Natural killer cell (primary cell): ENCODE data around the gene NOP56. TPM values are rescaled to one million over a fixed set of nuclear protein-coding genes. Genes with fewer than 3 reads are reported as not detected.
"Not testable (repeated sequence)": the region's sequence is repeated elsewhere in the genome, so short reads cannot be mapped to it uniquely, and the experiment has no call there.

ENCODE experiments used
- ATAC-seq, 3 donors: fragments of 150-1000 bp in 2 of 3; fragments of 200-7000 bp in 1 of 3; cut with Tn5 transposase; 1 replicate in 1 of 3; 2 replicates in 2 of 3; pipeline ENCODE4 v1.10.0; 2021; ENCODE audit warnings: mild to moderate bottlenecking in 2 of 3, moderate library complexity in 2 of 3
- DNase-seq, 2 donors: peaks; one replicate each; pipeline versions ENCODE4 v3.0.0 to v3.0.0-alpha.2; 2013 to 2021; ENCODE audit warnings: mixed read lengths in 1 of 2
- H3K27ac ChIP-seq: one replicate; pipeline ENCODE4 v1.5.1; 2013; ENCODE audit warnings: mild to moderate bottlenecking, low read length
- H3K27me3 ChIP-seq: one replicate; pipeline ENCODE4 v1.6.1; 2013; ENCODE audit warnings: low read length; ENCODE audit not compliant: control insufficient read depth, insufficient read depth
- H3K36me3 ChIP-seq: one replicate; pipeline ENCODE4 v1.6.1; 2013; ENCODE audit warnings: low read length; ENCODE audit not compliant: control insufficient read depth, insufficient read depth
- H3K4me1 ChIP-seq: one replicate; pipeline ENCODE4 v1.6.1; 2013; ENCODE audit warnings: low read length; ENCODE audit not compliant: control insufficient read depth, insufficient read depth
- H3K4me3 ChIP-seq: one replicate; pipeline ENCODE4 v1.5.1; 2013; ENCODE audit warnings: low read length
- H3K9me3 ChIP-seq: one replicate; pipeline ENCODE4 v1.6.1; 2013; ENCODE audit warnings: low read length; ENCODE audit not compliant: control insufficient read depth, insufficient read depth
- H3K27ac Mint-ChIP-seq, 2 donors: one replicate each; pipeline ENCODE4 v1.8.0; 2022; ENCODE audit warnings: mild to moderate bottlenecking in 2 of 2, mixed read lengths in 2 of 2, moderate library complexity in 1 of 2
- H3K27me3 Mint-ChIP-seq, 2 donors: one replicate each; pipeline ENCODE4 v1.8.0; 2022; ENCODE audit warnings: low read depth in 2 of 2, mixed read lengths in 2 of 2
- H3K36me3 Mint-ChIP-seq: one replicate; pipeline ENCODE4 v1.8.0; 2022; ENCODE audit warnings: mixed read lengths
- H3K4me1 Mint-ChIP-seq, 2 donors: one replicate each; pipeline ENCODE4 v1.8.0; 2022; ENCODE audit warnings: mixed read lengths in 2 of 2
- H3K4me3 Mint-ChIP-seq: one replicate; pipeline ENCODE4 v1.8.0; 2022; ENCODE audit warnings: mild to moderate bottlenecking, moderate library complexity, mixed read lengths
- H3K9me3 Mint-ChIP-seq, 2 donors: one replicate each; pipeline ENCODE4 v1.8.0; 2022; ENCODE audit warnings: mixed read lengths in 2 of 2
- CTCF ChIP-seq: fragments of 200-600 bp; IDR thresholded peaks from one replicate; pipeline ENCODE4 v1.8.0; 2022; ENCODE audit warnings: antibody characterized with exemption
- WGBS: methylation state at CpG from one replicate; pipeline ENCODE4 v1.1.7; 2013; ENCODE audit warnings: missing lambda C conversion rate; ENCODE audit not compliant: insufficient coverage; 5-methylcytosine and 5-hydroxymethylcytosine counted together
- intact Hi-C: fragments of 100-400 bp; cut with micrococcal nuclease; formaldehyde crosslinking; loops from one replicate; pipeline ENCODE4 v1.14.2; 2022
- total RNA-seq, 4 donors: library from RNA; stranded (reverse); fragments of 120-200 nt in 1 of 4; gene quantifications; one replicate each; pipeline versions ENCODE4 v1.2.3 to v1.2.4, GENCODE V29; 2013 to 2022

NOP56 gene
- total RNA-seq, 3 donors from 2014 or later (not counting 1 experiment from before 2014, with no cell fraction given) = 169 to 216 (median 214) TPM

- intact Hi-C loops = no loop called here
- DNase-seq = no peak
- no peaks in the 10 kb centered on the region for H3K36me3 ChIP-seq
- no peak overlapping the region for H3K4me3 ChIP-seq
- H3K27ac ChIP-seq = no peak overlapping the region
- H3K4me1 ChIP-seq = no peaks in the 10 kb centered on the region
- no peak for ATAC-seq
- no peaks in the 10 kb centered on the region for H3K9me3 ChIP-seq
- H3K27me3 Mint-ChIP-seq = peaks cover 0 to 10% of the 10 kb centered on the region in 2 donors
- H3K4me1 Mint-ChIP-seq = no peaks in the 10 kb centered on the region
- H3K4me3 Mint-ChIP-seq = no peak overlapping the region
- no peaks in the 10 kb centered on the region for H3K9me3 Mint-ChIP-seq
- H3K36me3 Mint-ChIP-seq = no peaks in the 10 kb centered on the region
- WGBS = 31% methylated on average over 3 of the region's 4 CpGs
- no peak for TF ChIP-seq CTCF
- no peaks in the 10 kb centered on the region for H3K27me3 ChIP-seq
- no peak overlapping the region for H3K27ac Mint-ChIP-seq
Measured at GRCh38 chr20:2671977-2672376, 19.5 kb downstream of the NOP56 start.

GRCh38 chr20:2672446-2672845 is 20.0 kb downstream of the NOP56 start:
- 73% methylated on average over 3 of the region's 3 CpGs for WGBS
- Mint-ChIP-seq H3K36me3 (no peaks in the 10 kb centered on the region), H3K27me3 (peaks cover 0 to 10% of the 10 kb centered on the region in 2 donors), H3K4me1 (no peaks in the 10 kb centered on the region), H3K27ac (no peak overlapping the region), H3K4me3 (no peak overlapping the region), H3K9me3 (no peaks in the 10 kb centered on the region)
- H3K36me3 ChIP-seq = no peaks in the 10 kb centered on the region
- no peaks in the 10 kb centered on the region for H3K27me3 ChIP-seq
- DNase-seq (no peak), ATAC-seq (no peak)
- no peak overlapping the region for H3K4me3 ChIP-seq
- intact Hi-C loops = no loop called here
- no peaks in the 10 kb centered on the region for H3K9me3 ChIP-seq
- no peak for TF ChIP-seq CTCF
- no peak overlapping the region for H3K27ac ChIP-seq
- no peaks in the 10 kb centered on the region for H3K4me1 ChIP-seq

- 83% methylated on average over 4 of the region's 4 CpGs for WGBS
- Histone ChIP-seq H3K27ac (no peak overlapping the region), H3K4me3 (no peak overlapping the region), H3K36me3 (no peaks in the 10 kb centered on the region), H3K27me3 (no peaks in the 10 kb centered on the region), H3K9me3 (no peaks in the 10 kb centered on the region), H3K4me1 (no peaks in the 10 kb centered on the region)
- no peak for DNase-seq
- no peaks in the 10 kb centered on the region for H3K9me3 Mint-ChIP-seq
- no peaks in the 10 kb centered on the region for H3K36me3 Mint-ChIP-seq
- no peak overlapping the region for H3K4me3 Mint-ChIP-seq
- ATAC-seq = no peak
- H3K27ac Mint-ChIP-seq = no peak overlapping the region
- no peaks in the 10 kb centered on the region for H3K4me1 Mint-ChIP-seq
- no peak for TF ChIP-seq CTCF
- intact Hi-C loops = no loop called here
- H3K27me3 Mint-ChIP-seq = peaks cover 0 to 6% of the 10 kb centered on the region in 2 donors
Measured at GRCh38 chr20:2673453-2673852, 21.0 kb downstream of the NOP56 start.

- H3K27me3 Mint-ChIP-seq = peaks cover 9 to 20% of the 10 kb centered on the region in 2 donors
- no peak overlapping the region for H3K4me3 Mint-ChIP-seq
- Histone ChIP-seq H3K36me3 (no peaks in the 10 kb centered on the region), H3K27me3 (no peaks in the 10 kb centered on the region), H3K27ac (no peak overlapping the region), H3K4me3 (no peak overlapping the region), H3K4me1 (peaks cover 3% of the 10 kb centered on the region), H3K9me3 (no peaks in the 10 kb centered on the region)
- no peak overlapping the region for H3K27ac Mint-ChIP-seq
- H3K4me1 Mint-ChIP-seq = peaks cover 0 to 3% of the 10 kb centered on the region in 2 donors
- DNase-seq (no peak), ATAC-seq (no peak)
- H3K36me3 Mint-ChIP-seq = no peaks in the 10 kb centered on the region
- intact Hi-C loops = no loop called here
- 47% methylated on average over 2 of the region's 4 CpGs for WGBS
- no peak for TF ChIP-seq CTCF
- H3K9me3 Mint-ChIP-seq = no peaks in the 10 kb centered on the region
Measured at GRCh38 chr20:2680046-2680445, 27.6 kb downstream of the NOP56 start.

- WGBS = 91% methylated on average over 3 of the region's 3 CpGs
- H3K27ac ChIP-seq, H3K36me3 Mint-ChIP-seq, H3K36me3 ChIP-seq, ATAC-seq, intact Hi-C loops, H3K27me3 ChIP-seq, H3K4me3 ChIP-seq, H3K9me3 Mint-ChIP-seq, H3K4me1 Mint-ChIP-seq, H3K4me1 ChIP-seq, H3K4me3 Mint-ChIP-seq, H3K27ac Mint-ChIP-seq, DNase-seq, H3K9me3 ChIP-seq: not testable (repeated sequence)
- H3K27me3 Mint-ChIP-seq = peaks cover 9 to 20% of the 10 kb centered on the region in 2 donors
Measured at GRCh38 chr20:2682040-2682439, 29.6 kb downstream of the NOP56 start.
